ENCODE data around the gene SMAD7.

GRCh38 chr18:48884771-48885170, 66.0 kb downstream of the SMAD7 start:
- TF ChIP-seq CTCF (conservative IDR thresholded peaks at IDR 0.05) = no peak
- TF ChIP-seq EZH2 (IDR thresholded peaks at IDR 0.05; ENCODE audit: low read depth) = no peak
